GM12891 (cell line): ENCODE data around the gene LIMS1.
"Not testable (repeated sequence)": the region's sequence is repeated elsewhere in the genome, so short reads cannot be mapped to it uniquely, and the experiment has no call there.

Experiments used
- POLR2A ChIP-seq: IDR thresholded peaks from 2 replicates; pipeline ENCODE4 v1.6.1; 2011; ENCODE audit warnings: low read depth, low read length, control low read depth
- POLR2AphosphoS5 ChIP-seq: IDR thresholded peaks from 2 replicates; pipeline ENCODE4 v1.6.1; 2011; ENCODE audit warnings: low read depth, low read length, control low read depth

DNA sequence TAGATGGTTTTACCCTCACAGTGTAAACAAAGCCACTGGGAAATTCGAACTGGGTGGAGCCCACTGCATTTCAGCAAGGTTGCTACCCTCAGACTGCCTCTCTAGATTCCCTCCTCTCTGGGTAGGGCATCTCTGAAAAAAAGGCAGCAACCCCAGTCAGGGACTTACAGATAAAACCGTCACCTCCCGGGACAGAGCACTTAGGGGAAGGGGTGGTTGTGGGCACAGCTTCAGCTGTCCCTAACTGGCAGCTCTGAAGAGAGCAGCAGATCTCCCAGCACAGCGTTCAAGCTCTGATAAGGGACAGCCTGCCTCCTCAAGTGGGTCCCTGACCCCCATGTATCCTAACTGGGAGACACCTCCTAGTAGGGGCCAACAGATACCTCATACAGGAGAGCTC is 109.6 kb downstream of the LIMS1 start:
- TF ChIP-seq POLR2A, POLR2AphosphoS5: not testable (repeated sequence)
